ENCODE results near the gene ING3.

The ING3 gene

GRCh38 chr7:121020989-121021969 is 70.7 kb downstream of the ING3 start:
- Histone ChIP-seq H3K36me3 (ENCODE audit: control insufficient read depth in 2 of 2, insufficient read depth in 1 of 2, low read length in 2 of 2) (no peaks in the 10 kb centered on the region), H3K4me1 (ENCODE audit: control insufficient read depth, insufficient read depth, low read length) (peaks cover 20% of the 10 kb centered on the region), H3K27ac (ENCODE audit: extremely low read depth, low read depth, low read length) (no peak overlapping the region), H3K9me3 (ENCODE audit: control insufficient read depth, insufficient read depth, low read depth, low read length) (no peaks in the 10 kb centered on the region), H3K4me3 (ENCODE audit: low read depth, low read length) (no peak overlapping the region)
- CTCF ChIA-PET, result interaction anchor here (1.3 kb wide), 1 partner anchor 33 kb away, joined by 4 read pairs; no protein-coding TSS in a partner anchor
- POLR2A ChIA-PET, result interaction anchor here (0.5 kb wide), 1 partner anchor 13 kb away, joined by 3 read pairs; no protein-coding TSS in a partner anchor
- TF ChIP-seq WT1 (tag by site-specific recombination; IDR thresholded peaks at IDR 0.05) (peak; percentile 75), OSR2 (tag by site-specific recombination; IDR thresholded peaks at IDR 0.05) (peak; percentile 43; the same call in 1 of the 2 replicates), ZNF692 (tag by site-specific recombination; IDR thresholded peaks at IDR 0.05) (no peak), PRDM6 (tag by site-specific recombination; IDR thresholded peaks at IDR 0.05) (peak; percentile 74), PRDM10 (tag by site-specific recombination; IDR thresholded peaks at IDR 0.05) (peak; percentile 60), PRDM2 (tag by site-specific recombination; IDR thresholded peaks at IDR 0.05; ENCODE audit: borderline replicate concordance) (no peak), FEZF1 (tag by site-specific recombination; IDR thresholded peaks at IDR 0.05) (peak; percentile 69), ZNF843 (tag by site-specific recombination; IDR thresholded peaks at IDR 0.05) (peak; percentile 20; the same call in 1 of the 2 replicates), ZEB2 (tag by site-specific recombination; IDR thresholded peaks at IDR 0.05) (no peak), ZNF133 (tag by site-specific recombination; IDR thresholded peaks at IDR 0.05) (peak; percentile 82), ZNF654 (tag by site-specific recombination; IDR thresholded peaks at IDR 0.05; ENCODE audit: low read depth) (0 out of 2 replicates have a peak, but pooled peaks have one; percentile 1)
